Pancreas (tissue), 10 donors: Measurements from ENCODE around the gene ENTR1. TPM values are rescaled to one million over a fixed set of nuclear protein-coding genes. Genes with fewer than 3 reads are reported as not detected.

Experiments
- ATAC-seq, 4 donors: fragments of 200-7000 bp; cut with Tn5 transposase; one replicate each; pipeline versions ENCODE4 v1.8.0 to v1.9.1; 2020; ENCODE audit warnings: mild to moderate bottlenecking in 4 of 4, moderate library complexity in 4 of 4
- DNase-seq, 6 donors: peaks; one replicate each; pipeline ENCODE4 v3.0.0-alpha.2; 2020
- FAIRE-seq: peaks from 2 replicates; lab custom pipeline; 2012; peaks lifted over from hg19 to GRCh38; lab: Jason Lieb, UNC
- H3K27ac ChIP-seq, 4 donors: fragments of 200-600 bp; sonication (generic); 1 replicate in 3 of 4; 2 replicates in 1 of 4; pipeline versions ENCODE4 v1.5.0 to v1.8.0; 2020
- H3K27me3 ChIP-seq, 4 donors: fragments of 200-600 bp; one replicate each; pipeline ENCODE4 v1.8.0; 2021
- H3K36me3 ChIP-seq, 3 donors: fragments of 200-600 bp; sonication (generic) in 1 of 3; one replicate each; pipeline versions ENCODE4 v1.5.0 to v1.8.0; 2020 to 2021
- H3K4me1 ChIP-seq, 3 donors: fragments of 200-600 bp; one replicate each; pipeline ENCODE4 v1.8.0; 2021
- H3K4me3 ChIP-seq, 4 donors: fragments of 200-600 bp; sonication (generic) in 2 of 4; one replicate each; pipeline versions ENCODE4 v1.5.0 to v1.8.0; 2020 to 2021
- H3K9me3 ChIP-seq, 4 donors: fragments of 200-600 bp; one replicate each; pipeline ENCODE4 v1.8.0; 2021
- CTCF ChIP-seq, 4 donors: fragments of 200-600 bp; sonication (generic) in 3 of 4; IDR thresholded peaks; one replicate each; pipeline versions ENCODE4 v1.5.0 to v1.8.0; 2021; ENCODE audit warnings: antibody characterized with exemption in 4 of 4
- WGBS, 2 donors: extraction: QIAGEN DNeasy Blood & Tissue Kit; methylation state at CpG; one replicate each; pipeline ENCODE4 v1.1.7; 2013; 5-methylcytosine and 5-hydroxymethylcytosine counted together
- intact Hi-C, 3 donors: fragments of 100-400 bp; cut with DNase I; formaldehyde crosslinking; loops; one replicate each; pipeline versions ENCODE4 v1.11.1 to v1.14.2; 2022
- polyA plus RNA-seq, 2 donors: library from polyadenylated mRNA; stranded (reverse); fragments of 200-250 nt; gene quantifications; one replicate each; pipeline ENCODE4 v1.2.3, GENCODE V29; 2013
- total RNA-seq, 6 donors: library from RNA; stranded (reverse); fragmentation: NEBNext Ultra II Directional in 4 of 6; extraction: Animal tissue kit (Norgen Biotek cat#: 25700) in 4 of 6; gene quantifications; one replicate each; pipeline versions ENCODE4 v1.2.1 to v1.2.4, GENCODE V29; 2021 to 2023
- donor health status: healthy with polysubstance abuse.
- donor health status: DM: no; HTN: no; CAD: no; lungs with moderate emphysema.
- donor health status: DM: no; HTN: no; CAD: no.
- donor health status: control.
- donor health status: control.
- donor health status: Bipolar disorder and iron deficiency.
- donor health status: DM: yes; HTN: yes; CAD: no.
- donor health status: DM: no; HTN: no; CAD: no.
- donor health status: DM: no; HTN: no; CAD: no.
- donor health status: DM: yes; HTN: yes; CAD: no.

Gene ENTR1
- total and polyA plus RNA-seq, 8 donors: 13.8 to 36.6 (median 22.2) TPM

- DNase-seq: peak in 1 of 6 donors; percentile 31
- intact Hi-C loops: no loop called here
- peaks cover 0 to 7% (median 4%) of the 10 kb centered on the region in 3 donors for H3K4me1 ChIP-seq
- 81 to 83% methylated on average over 39 to 45 of the region's 45 CpGs for WGBS, 2 donors
- H3K9me3 ChIP-seq: no peaks in the 10 kb centered on the region
- ATAC-seq: no peak
- no peaks in the 10 kb centered on the region for H3K36me3 ChIP-seq
- H3K4me3 ChIP-seq: no peak overlapping the region
- FAIRE-seq: no peak
- no peak overlapping the region for H3K27ac ChIP-seq
- no peak for TF ChIP-seq CTCF (IDR thresholded peaks at IDR 0.05)
- no peaks in the 10 kb centered on the region for H3K27me3 ChIP-seq
Observed at GRCh38 chr9:136367296-136368145, 42.9 kb downstream of the ENTR1 start.

GRCh38 chr9:136366826-136367225 lies 43.6 kb downstream of the ENTR1 start:
- Histone ChIP-seq H3K27me3 (no peaks in the 10 kb centered on the region), H3K36me3 (no peaks in the 10 kb centered on the region), H3K9me3 (no peaks in the 10 kb centered on the region), H3K27ac (no peak overlapping the region), H3K4me1 (peaks cover 0 to 6% (median 5%) of the 10 kb centered on the region in 3 donors), H3K4me3 (no peak overlapping the region)
- 82 to 90% methylated on average over 9 of the region's 9 CpGs for WGBS, 2 donors
- no peak for TF ChIP-seq CTCF (IDR thresholded peaks at IDR 0.05)
- DNase-seq: peak in 1 of 6 donors; percentile 24
- ATAC-seq: no peak
- intact Hi-C loops: no loop called here
- FAIRE-seq: no peak

GRCh38 chr9:136365775-136366222 lies 44.6 kb downstream of the ENTR1 start:
- no peak for ATAC-seq
- no peak for TF ChIP-seq CTCF (IDR thresholded peaks at IDR 0.05)
- Histone ChIP-seq H3K27ac (no peak overlapping the region), H3K4me1 (peaks cover 0 to 6% (median 5%) of the 10 kb centered on the region in 3 donors), H3K4me3 (no peak overlapping the region), H3K36me3 (no peaks in the 10 kb centered on the region), H3K27me3 (no peaks in the 10 kb centered on the region), H3K9me3 (no peaks in the 10 kb centered on the region)
- 69 to 73% methylated on average over 9 of the region's 9 CpGs for WGBS, 2 donors
- DNase-seq: peak in 1 of 6 donors; percentile 42
- no peak for FAIRE-seq
- intact Hi-C loops: no loop called here

GRCh38 chr9:136364942-136365774 lies 45.3 kb downstream of the ENTR1 start:
- FAIRE-seq (no peak), ATAC-seq (no peak), DNase-seq (peak in 1 of 6 donors; percentile 69)
- intact Hi-C loops: no loop called here
- H3K27ac ChIP-seq: no peak overlapping the region
- H3K36me3 ChIP-seq: no peaks in the 10 kb centered on the region
- no peak for TF ChIP-seq CTCF (IDR thresholded peaks at IDR 0.05)
- H3K27me3 ChIP-seq: no peaks in the 10 kb centered on the region
- H3K9me3 ChIP-seq: no peaks in the 10 kb centered on the region
- 77 to 84% methylated on average over 29 to 31 of the region's 31 CpGs for WGBS, 2 donors
- H3K4me3 ChIP-seq: no peak overlapping the region
- peaks cover 0 to 6% (median 5%) of the 10 kb centered on the region in 3 donors for H3K4me1 ChIP-seq
